22Rv1 (cell line): ENCODE measurements around the gene IFITM5.

Source experiments
- H3K27ac ChIP-seq: fragments of 450-650 bp; 2 replicates; pipeline ENCODE4 v1.5.1; 2017
- CTCF ChIP-seq: fragments of 450-650 bp; IDR thresholded peaks from 2 replicates; pipeline ENCODE4 v1.5.1; 2017; ENCODE audit warnings: mild to moderate bottlenecking
- ZFX ChIP-seq: fragments of 450-650 bp; IDR thresholded peaks from 2 replicates; pipeline ENCODE4 v1.6.1; 2017; ENCODE audit warnings: antibody characterized with exemption, borderline replicate concordance

IFITM5 gene

DNA sequence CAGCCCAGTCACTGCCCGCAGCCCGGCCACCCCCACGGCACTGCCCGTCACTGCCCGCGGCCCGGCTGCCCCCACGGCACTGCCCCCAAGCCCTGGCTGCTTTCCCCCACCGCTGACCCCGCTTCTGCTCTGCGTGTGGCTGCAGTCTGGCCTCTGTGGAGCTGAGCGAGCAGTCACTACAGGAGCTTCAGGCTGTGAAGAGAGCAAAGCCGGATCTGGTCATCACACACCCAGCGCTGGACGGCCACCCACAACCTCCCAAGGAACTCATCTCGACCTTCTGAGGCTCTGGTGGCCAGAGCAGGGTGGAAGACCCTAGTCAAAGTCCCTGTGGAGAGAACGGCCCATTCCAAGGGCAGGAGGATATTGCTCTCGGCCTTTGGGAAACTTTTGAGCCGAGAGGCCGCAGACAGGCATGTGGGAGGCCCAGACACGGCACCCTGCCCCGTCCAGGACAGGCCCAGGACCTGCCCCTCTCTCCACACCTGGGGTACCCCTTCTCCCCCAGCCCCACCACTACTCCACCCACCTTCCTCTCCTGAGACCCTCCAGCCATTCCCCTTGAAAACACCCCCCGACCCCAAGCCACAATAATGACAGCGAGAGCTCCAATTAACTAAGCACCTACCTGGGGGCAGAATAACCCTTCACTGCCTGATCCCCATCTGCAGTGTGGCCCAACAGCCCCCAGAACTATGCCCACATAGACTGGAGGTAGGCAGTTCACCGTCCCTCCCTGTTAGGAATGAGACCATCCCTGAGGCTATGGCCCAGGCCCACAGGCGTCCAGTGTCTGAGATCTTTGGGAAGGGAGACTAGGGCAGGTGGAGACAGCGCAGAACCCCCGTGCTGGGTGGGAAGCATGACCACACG lies 14.1 kb downstream of the IFITM5 start:
- TF ChIP-seq CTCF: no peak
- TF ChIP-seq ZFX: no peak
- no peak overlapping the region for H3K27ac ChIP-seq

DNA sequence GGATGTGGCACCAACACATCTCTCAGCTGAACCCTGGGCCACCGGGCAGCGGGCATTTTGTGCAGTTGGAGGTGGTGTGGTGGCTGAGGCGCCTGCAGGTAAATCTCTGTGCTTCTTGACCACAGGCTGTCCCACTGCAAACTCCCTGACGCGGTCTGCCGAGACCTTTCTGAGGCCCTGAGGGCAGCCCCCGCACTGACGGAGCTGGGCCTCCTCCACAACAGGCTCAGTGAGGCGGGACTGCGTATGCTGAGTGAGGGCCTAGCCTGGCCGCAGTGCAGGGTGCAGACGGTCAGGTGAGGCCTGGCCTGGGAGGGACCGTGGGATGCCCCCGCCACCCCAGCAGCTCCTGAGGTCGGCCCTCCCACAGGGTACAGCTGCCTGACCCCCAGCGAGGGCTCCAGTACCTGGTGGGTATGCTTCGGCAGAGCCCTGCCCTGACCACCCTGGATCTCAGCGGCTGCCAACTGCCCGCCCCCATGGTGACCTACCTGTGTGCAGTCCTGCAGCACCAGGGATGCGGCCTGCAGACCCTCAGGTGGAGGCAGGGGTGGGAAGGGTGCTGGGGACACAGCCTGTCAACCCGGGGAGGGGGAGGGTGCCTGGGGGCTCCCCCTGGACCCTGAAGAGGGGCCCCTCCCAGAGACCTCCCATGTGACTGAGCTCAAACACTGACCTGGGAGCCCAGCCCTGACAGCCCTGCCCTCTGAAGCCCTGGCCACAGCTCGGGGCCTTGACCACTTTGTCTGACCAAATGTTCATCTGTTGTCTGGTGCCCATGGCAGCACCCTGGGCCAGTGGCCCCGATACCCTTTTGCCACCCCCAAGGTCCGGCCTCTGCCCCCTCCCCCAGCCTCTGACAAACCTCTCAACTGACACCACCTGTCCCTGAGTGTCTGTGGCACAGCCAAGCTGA lies 15.0 kb downstream of the IFITM5 start:
- H3K27ac ChIP-seq: no peak overlapping the region
- no peak for TF ChIP-seq CTCF
- TF ChIP-seq ZFX: no peak

GRCh38 chr11:283405-284104 lies 15.8 kb downstream of the IFITM5 start:
- no peak overlapping the region for H3K27ac ChIP-seq
- TF ChIP-seq ZFX (no peak), CTCF (no peak)

DNA sequence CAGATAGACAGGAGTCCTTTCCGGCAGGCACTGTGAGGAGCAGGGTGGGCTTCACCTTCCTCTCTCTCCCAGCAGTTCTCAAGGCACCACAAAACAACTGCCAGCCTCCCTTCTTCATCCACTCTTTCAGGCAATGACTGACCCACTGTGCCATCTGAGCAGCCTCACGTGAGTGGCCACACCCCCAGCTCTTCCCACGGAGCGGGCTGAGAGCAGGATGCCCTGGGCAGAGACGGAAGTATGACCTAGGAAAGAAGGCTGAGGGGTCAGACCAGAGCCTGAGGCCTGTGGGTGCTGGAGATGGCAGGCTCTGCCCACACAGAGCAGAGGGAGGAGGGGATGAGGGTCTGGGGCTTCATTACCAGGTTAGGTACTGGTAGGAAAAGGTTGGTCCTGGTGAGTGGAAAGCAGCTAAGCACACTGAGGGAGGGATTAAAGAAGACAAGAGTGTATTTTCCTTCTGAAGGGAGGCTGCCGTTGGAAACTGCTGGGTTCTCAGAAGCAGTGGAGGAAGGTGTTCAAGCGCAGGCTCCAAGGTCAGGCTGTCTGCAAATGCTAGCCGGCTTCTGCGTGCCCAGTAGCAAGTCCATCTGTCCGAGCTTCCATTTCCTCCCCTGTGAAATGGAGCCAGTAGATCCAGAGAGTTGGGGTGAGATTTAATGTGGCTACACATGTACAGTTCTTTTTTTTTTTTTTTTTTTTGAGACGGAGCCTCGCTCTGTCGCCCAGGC lies 16.5 kb downstream of the IFITM5 start:
- no peak overlapping the region for H3K27ac ChIP-seq
- TF ChIP-seq CTCF (no peak), ZFX (no peak)

DNA sequence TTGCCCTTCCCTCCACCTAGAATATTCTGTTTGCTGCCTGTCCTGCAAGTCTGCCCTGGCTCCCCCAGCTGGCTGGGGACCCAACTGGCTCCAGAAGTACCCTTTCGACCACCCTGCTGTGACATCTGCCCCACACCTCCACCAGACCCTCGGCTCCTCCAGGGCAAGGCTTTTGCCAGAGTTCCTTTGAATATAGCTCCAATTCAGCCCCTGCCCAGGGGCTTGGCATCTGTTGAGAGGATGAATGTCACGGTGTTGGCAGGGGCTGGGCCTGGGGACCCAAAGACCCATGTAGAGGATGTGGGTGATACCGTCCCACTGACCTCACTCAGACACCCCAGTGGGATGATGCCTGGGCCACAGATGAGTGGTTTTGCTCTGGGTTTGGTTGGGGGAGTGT lies 17.2 kb downstream of the IFITM5 start:
- no peak for TF ChIP-seq ZFX
- TF ChIP-seq CTCF: no peak
- H3K27ac ChIP-seq: no peak overlapping the region

- H3K27ac ChIP-seq: no peak overlapping the region
- TF ChIP-seq CTCF (no peak), ZFX (no peak)
These were observed 17.7 kb downstream of the IFITM5 start for GRCh38 chr11:281486-282161.
